Coronary artery (tissue), 2 donors: ENCODE results near the gene COL5A1.

Source experiments
- DNase-seq: peaks from one replicate; pipeline ENCODE4 v3.0.0-alpha.2; 2017; ENCODE audit warnings: low spot score
- H3K27ac ChIP-seq, 2 donors: fragments of 200-600 bp; sonication (generic); one replicate each; pipeline ENCODE4 v1.5.1; 2016 to 2019
- H3K4me3 ChIP-seq: fragments of 200-600 bp; sonication (generic); 2 replicates; pipeline ENCODE4 v1.5.1; 2016; ENCODE audit warnings: mild to moderate bottlenecking, moderate library complexity
- CTCF ChIP-seq: fragments of 200-600 bp; sonication (generic); IDR thresholded peaks from one replicate; pipeline ENCODE4 v1.5.1; 2019; ENCODE audit warnings: antibody characterized with exemption

Gene COL5A1

GRCh38 chr9:134804871-134805270, 163.3 kb downstream of the COL5A1 start:
- no peak overlapping the region for H3K4me3 ChIP-seq
- no peak overlapping the region for H3K27ac ChIP-seq
- no peak for DNase-seq
- no peak for TF ChIP-seq CTCF

GRCh38 chr9:134807716-134808446, 166.3 kb downstream of the COL5A1 start:
- H3K4me3 ChIP-seq: no peak overlapping the region
- TF ChIP-seq CTCF: no peak
- no peak for DNase-seq
- H3K27ac ChIP-seq: peak overlapping the region in 1 of 2 donors; percentile 9

GRCh38 chr9:134808447-134808792, 166.8 kb downstream of the COL5A1 start:
- Histone ChIP-seq H3K27ac (no peak overlapping the region), H3K4me3 (no peak overlapping the region)
- TF ChIP-seq CTCF: no peak
- no peak for DNase-seq

- no peak overlapping the region for H3K27ac ChIP-seq
- no peak overlapping the region for H3K4me3 ChIP-seq
- no peak for TF ChIP-seq CTCF
- DNase-seq: no peak
Measured at GRCh38 chr9:134809292-134809691, 167.7 kb downstream of the COL5A1 start.

GRCh38 chr9:134809826-134810225, 168.2 kb downstream of the COL5A1 start:
- Histone ChIP-seq H3K4me3 (no peak overlapping the region), H3K27ac (no peak overlapping the region)
- TF ChIP-seq CTCF: no peak
- DNase-seq: no peak

- no peak for TF ChIP-seq CTCF
- no peak overlapping the region for H3K4me3 ChIP-seq
- DNase-seq: no peak
- no peak overlapping the region for H3K27ac ChIP-seq
Measured at GRCh38 chr9:134811079-134811672, 169.6 kb downstream of the COL5A1 start.

GRCh38 chr9:134811673-134812342, 170.2 kb downstream of the COL5A1 start:
- no peak for DNase-seq
- no peak for TF ChIP-seq CTCF
- Histone ChIP-seq H3K27ac (no peak overlapping the region), H3K4me3 (no peak overlapping the region)
